HG03280 (cell line): ENCODE results near the gene BMP5.

ENCODE experiments used
- ATAC-seq: cut with Tn5 transposase; IDR thresholded peaks from one replicate; pipeline ENCODE4 v1.9.1; 2021; ENCODE audit warnings: mild to moderate bottlenecking, moderate library complexity; ENCODE audit not compliant: unreplicated experiment

BMP5 gene

DNA sequence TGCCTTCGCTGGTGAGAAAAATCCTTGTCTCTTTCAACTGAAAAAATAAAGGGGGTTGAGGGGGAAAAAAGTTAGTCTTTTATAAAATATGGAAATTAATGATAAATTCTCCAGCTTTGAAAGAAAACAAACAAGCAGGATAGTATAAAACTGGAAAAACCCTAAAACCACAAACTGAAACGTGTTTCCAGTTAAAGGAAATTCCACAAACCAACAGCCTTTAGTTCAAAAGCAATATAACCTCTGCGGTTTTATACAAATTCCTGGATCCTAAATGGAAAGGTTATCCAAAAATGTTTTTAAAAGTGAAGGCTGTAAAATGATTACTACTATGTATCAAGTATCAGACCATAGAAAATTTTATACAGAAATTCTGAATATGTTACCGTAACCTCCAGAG lies 55.6 kb downstream of the BMP5 start:
- ATAC-seq: no peak

DNA sequence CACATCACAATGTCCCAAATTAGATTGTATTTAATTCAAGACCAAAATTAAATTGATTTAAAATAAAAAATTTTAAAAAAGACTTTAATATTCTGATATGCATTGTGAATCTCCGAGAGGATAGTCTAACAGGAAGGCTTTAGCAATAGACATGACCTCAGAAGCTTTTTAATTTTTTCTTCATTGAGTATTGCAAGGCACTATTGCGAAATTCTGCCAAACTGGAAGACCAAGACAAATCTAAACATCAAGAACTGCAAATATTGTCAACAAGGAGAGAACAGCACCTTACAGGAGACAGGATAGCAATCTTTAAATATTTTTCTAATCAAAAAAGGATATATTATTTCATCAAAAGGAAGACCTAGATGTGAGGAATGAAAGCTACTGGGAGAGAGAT lies 56.9 kb downstream of the BMP5 start:
- ATAC-seq: no peak

DNA sequence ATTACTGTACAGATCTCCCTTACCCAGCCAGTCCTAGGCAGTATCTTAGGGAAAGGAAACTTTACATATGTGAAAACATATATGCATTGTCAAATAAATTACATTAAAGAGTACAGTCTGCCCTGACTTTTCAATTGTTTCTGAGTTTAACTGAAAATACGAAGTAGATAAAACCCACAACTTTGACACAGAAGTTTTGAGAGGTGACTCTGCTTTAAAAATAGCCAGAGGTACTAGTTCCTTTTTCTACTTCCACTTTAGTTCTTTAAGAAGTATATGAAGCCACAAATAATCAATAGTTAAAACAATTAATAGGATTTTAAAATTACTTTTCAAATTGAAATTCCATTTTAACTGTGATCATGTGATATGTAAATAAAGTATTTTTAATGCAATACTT lies 62.9 kb downstream of the BMP5 start:
- no peak for ATAC-seq

DNA sequence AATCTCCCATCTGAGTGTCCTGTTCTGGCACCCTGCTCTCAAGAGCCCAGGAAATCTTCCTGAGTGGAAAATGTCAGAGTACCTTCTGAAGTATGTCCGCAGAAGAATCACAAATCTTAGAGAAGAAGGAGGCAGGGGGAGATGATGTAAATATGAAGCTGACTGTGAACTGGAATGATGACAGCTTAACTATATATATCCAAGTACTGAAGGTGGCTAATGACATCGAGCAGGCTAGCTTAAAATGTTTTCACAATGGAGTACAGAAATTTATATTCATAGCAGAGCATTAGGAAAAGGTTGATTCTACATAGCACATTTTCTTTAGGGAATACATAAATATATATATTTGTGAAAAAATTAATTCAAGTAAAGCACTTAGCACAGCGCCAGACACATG lies 64.3 kb downstream of the BMP5 start:
- no peak for ATAC-seq

DNA sequence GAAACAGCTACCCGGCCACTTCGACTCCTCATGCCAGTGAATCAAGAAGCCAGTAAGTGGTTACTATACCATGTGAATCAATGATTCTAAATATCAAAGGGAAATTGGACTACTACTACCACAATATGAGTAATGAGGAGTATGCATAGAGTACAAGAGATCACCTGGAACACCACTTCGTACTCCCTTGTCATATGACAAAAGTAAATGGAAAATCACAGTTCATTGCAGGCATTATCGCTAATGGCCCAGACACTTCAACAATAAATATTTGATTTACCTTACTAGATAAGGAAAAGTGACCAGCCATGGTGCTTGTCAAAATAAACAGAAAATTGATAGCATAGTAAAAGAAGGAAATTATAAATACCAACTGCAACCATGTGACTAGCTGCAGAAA lies 73.1 kb downstream of the BMP5 start:
- ATAC-seq: no peak

DNA sequence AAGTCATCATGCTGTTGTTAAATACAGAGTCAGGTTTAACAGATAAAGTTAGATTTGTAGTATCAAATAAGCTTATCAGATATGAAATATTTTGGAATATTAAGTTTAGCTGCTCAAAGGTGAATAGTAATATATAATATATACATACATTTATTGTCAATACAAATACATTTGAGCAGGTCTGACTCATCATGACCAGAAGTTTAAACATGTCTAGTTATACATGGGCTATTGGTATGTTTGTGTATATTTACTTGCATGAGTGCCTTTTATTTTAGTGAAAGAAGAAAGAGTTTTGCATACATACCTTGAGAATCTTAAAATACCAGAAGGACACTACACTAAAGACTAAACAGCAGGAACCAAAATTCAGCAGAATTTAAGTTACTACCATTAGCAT lies 76.8 kb downstream of the BMP5 start:
- no peak for ATAC-seq

DNA sequence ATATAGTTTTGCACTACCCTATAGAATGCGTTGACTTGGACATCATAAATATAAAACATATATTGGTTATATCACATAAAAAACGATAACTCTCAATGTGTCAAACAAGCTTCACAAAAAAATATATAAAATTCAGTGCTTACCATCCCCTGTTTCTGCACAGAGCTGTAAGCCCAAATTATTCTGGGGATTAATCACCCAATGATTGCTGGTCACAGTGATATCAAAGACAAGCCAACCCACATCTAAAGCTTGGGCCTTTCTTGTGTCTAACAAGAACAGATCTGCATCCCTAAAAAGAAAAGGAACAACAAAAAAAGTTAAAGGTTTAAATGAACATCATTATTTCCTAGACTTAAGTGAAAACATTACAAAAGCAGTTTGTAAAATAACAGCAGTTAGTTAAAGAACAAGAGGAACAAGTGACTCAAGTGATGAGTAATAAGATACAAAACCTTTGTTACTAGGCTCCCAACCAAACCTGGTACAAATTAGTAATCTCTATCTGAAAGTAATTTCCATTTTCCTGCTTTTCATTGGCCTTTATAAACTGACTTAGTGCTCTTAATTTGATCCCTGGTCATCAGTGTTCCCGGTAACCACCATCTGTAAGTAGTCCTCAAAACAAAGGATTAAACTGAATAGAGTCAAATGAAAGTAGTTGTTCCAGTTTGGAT lies 81.1 kb downstream of the BMP5 start:
- ATAC-seq: no peak

DNA sequence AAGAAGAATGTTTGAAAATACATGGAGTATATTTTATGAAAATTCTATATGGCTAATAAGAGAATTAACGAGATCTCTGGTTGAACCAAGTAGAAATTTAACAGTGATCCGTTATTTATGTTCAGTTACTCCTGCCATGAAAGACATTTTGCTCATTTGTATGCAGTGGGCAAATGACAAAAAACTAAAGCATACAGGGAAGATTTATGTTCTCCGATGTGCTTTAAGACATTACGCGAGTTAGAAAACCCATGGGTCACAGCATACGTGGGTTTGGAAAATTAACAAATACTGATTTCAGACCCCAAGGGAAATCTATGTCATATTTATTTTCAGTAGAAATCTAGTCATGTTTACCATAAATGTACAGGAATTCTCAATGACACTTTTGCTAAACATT lies 90.1 kb downstream of the BMP5 start:
- ATAC-seq: no peak

DNA sequence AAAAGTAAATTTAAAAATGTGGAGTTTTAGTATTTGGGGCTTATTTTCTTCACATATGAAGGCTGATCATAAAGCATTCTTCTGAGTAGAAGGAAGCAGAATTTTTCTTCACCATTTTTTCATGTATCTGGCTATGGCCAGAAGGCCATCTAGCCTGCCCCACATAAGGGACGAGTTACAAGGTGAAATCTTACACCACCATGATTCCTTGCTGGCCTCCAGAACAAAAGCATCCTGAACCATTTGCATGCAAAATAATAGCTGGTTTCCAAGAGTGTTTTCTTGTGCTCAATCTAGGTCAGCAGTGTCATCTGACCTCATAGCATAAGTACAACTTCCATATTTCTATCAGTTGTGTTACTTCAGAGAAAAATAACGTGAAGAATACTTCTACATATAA lies 93.1 kb downstream of the BMP5 start:
- ATAC-seq: no peak

DNA sequence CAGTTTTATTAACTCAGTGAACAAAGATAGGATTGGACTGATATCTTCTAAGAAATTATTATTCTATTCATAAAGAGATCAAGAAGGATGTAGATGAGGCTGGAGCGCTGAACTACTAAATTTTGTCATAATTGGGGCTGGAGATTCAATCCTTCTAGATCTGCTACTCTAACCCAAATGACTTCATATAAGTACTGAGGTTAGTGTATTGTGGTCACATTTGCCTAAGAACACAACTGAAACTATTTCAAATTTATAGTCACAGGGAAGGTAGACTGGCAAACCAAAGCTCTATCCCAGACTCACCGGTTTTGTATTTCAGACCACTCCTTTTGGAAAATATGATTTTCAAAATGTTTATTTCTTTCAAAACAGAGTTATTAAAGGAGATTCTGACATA lies 96.7 kb downstream of the BMP5 start:
- no peak for ATAC-seq

DNA sequence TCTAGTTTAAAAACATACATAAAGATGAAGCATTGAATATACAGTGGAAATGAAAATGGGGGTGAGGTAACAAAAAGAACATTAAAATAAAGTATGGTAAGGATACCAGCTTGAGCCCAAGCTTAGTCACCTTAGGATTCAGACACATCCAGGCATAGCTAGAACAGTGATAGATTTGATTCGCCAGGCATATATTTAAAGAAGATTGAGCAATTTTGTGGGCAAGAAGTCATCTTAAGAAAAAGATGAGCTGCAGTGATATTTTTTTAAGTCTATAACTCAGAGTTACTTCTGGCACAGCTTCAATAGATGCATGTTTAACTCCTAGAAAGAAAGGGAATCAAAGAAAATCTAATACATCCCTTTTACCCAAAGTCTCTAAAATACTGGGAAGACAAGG lies 97.9 kb downstream of the BMP5 start:
- ATAC-seq: no peak

DNA sequence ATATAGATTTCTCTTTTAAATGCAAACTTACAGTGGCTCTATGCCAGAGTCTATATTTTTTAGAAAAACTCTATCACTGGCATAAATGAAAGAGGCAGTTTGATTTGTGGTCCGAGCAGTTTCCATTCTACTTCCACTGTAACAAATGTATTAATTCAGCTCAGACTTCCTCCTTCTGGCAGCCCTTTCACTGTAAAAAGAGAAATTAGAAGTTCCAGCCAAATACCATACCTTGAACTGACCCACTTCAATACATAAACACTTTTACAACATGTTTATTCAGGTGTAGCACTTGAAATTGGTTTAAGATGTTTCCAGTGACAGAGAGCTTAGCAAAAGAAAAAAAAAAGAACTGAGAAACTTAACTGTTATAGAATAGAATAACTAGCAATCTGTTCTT lies 99.3 kb downstream of the BMP5 start:
- ATAC-seq: no peak

DNA sequence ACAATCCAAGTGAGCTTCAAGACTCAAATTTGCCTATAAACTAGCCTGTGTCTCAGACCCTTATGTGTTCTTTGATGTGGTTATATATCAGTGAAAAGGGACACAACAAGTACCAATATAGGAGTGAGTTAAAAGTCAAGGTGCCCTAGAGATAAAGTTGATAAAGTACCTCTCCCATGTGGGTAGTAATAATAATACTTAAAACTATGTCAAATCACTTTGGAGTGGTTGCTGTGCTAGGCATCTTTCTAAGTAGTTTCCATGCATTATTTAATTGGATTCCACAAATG lies 100.4 kb downstream of the BMP5 start:
- no peak for ATAC-seq

DNA sequence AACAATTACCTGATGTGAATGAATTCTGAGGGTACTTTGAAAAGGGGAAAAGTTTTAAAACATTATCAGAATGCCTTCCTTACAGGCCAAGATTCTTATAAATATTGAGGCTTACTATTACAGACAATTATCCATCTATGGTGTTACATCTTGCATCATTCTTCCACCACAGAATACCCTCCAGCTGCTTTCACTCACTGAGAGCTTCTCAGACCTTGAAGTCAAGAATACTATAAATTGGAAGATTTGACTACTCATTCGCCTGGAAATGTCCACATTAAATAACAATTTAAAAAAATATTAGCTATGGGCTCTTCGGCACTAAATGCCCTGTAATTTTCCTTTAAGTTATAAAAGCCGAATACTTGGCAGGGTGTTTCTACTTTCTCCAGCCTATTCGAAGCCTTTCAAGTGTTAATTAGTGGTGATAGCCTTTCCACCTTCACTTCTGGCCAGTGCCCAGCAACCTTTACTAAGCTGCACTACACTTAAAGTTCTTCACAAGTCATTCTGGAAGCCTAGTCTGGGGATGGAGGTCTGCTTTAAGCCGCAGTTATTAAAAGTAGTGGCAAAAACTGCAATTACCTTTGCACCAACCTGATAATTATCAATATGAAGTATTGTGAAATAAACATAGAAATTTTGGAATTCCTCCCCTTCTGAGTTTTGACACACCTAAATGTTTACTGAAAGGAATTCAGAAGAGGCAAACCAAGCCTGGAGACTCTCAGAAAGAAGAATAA lies 100.9 kb downstream of the BMP5 start:
- no peak for ATAC-seq

DNA sequence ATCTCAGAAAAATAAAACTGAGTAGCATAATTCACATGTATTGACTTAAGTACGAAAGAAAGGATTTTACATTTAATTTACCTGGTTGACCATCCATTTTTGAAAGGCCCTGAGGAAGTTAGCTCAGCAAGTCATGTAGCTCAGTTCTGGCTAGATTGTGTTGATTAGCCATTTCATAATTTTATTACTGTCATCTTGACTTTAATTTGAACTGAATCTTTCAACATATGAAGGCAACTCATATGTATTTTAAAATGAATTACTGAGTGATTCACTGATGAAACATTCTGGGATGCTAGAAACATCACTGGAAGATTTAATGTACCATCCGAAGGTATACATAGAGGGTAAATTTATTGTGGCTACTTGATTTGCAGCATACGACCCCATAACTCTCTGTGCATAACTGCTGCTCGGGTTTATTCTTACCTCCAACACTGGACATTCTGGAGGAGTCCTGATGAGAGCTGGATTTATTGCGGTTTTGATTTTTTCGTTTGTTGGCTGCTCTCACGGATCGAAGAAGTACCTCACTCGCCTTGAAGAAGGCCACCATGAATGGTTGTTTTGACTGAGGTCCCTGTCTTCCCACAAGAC lies 101.7 kb downstream of the BMP5 start:
- no peak for ATAC-seq

DNA sequence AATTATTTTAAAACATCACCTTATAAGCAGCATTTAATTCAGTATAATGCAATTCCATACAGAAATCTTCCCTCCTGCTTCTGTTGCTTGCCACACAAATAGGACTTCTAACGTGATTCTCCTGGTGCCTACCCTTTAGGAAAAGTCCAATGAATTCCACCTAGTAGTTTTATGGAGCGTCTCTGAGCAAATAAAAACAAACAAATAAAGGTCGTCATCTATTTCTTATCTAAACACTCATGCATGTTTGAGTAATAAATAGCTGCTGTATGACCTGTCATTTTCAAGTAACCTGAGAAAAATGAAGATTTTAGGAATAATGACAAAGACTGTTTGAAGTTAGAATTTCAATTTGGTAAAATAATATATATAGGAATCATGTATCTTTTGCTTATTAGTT lies 102.7 kb downstream of the BMP5 start:
- ATAC-seq: no peak

DNA sequence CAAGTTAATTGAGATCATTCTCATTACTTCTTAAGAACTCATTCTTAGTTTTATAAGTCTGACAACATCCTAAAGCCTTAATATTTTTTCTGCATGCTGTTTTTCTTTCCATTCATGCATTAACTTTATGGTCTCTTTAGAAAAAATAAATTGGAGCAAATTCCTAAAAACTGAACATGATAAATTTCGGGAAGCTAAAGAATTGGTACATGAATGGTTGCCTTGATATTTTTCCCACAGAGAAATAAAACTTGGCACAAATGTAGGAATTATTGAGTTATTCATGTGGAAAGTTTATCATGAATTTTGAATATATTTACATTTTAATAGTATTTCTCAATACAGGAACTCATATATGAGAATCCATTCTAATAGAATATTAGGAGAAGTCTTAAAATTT lies 115.9 kb downstream of the BMP5 start:
- ATAC-seq: no peak

DNA sequence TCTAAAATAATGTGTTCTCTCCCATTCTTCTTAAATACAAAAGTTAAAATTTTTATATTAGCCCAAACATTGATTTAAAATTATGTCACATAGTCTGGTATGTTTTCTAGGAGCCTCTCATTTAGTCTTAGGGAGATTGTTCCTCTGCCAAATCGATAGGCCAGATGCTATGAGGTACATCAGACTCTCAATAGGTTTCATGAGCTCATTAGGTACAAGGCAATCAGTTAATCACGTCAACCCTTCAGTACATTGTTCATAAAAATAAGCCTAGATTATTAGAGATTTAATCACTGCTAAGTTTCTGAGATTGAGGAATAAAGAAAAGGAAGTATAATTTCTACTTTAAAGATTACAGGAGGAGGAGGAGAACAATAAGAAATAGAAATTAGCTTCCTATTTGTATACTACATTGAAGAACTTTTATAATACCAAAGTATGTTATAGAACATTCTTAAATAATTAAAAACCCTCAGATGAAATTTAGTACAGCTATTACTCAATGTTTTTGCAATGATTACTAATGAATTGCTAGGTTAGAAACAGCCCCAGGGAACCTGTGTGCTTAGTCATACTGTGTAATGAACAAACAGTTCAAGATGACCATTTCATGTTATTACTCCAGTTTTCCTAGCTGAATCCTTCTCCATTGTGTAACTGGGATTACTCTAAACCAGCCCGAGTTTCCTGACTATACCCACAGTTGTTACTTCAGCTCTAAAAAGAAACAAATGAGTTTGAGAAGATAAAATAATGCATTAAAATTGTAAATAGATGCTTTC lies 117.0 kb downstream of the BMP5 start:
- ATAC-seq: no peak

DNA sequence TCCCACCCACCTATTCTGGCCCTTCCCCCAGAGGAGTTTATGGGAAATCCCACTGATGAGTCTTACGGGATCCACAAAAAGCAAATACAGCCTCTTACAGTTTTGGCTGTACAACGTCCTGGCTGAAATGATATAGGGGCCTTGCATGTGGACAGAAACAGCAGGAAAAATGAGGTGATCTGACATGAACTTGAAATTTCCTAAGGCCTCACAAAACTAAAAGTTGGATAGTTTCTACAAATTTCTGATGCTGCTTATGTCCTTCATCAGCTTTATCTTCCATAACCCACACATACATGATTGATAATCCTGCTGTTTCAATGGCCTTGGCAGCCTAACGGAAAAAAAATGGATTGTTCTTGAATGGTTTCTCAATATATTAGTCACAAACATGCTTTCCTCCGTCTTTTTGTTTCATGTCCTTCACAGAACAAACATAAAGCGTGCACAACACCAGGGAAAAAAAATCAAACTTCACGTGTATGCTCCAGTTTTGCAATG lies 118.8 kb downstream of the BMP5 start:
- ATAC-seq: no peak

DNA sequence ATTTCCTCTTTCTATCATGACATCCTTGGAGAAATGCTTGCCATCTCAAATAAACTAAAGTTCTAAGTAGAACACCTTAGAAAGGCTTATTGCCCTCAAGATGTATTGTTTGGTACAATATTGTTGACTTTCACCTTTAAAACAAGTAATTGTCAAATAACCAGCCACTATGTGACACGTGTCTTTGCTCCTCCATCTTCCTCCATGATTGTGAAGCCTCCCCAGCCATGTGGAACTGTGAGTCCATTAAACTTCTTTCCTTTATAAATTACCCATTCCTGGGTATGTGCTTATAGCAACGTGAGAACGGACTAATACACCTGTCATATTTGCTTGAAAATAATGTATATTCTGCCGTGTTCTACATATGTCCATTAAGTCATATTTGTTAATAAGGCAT lies 126.5 kb downstream of the BMP5 start:
- no peak for ATAC-seq

DNA sequence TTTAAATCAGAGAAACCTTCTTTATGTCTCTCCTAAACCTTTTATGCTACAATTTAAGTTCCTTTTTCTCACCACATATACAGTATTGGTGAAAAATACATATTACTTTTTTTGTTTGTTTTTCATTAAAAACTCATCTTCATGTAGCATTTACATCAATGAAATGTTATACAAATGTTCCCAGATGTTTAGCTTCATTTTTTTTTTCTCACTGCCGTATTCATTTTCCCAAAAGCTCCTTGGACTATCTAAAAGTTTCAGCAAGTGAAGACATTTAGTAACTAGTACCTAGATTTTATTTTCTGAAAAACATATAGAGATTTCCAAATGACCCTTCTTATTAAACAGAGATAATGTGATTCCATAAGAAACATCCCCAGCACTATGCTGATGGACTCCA lies 128.9 kb downstream of the BMP5 start:
- ATAC-seq: no peak

DNA sequence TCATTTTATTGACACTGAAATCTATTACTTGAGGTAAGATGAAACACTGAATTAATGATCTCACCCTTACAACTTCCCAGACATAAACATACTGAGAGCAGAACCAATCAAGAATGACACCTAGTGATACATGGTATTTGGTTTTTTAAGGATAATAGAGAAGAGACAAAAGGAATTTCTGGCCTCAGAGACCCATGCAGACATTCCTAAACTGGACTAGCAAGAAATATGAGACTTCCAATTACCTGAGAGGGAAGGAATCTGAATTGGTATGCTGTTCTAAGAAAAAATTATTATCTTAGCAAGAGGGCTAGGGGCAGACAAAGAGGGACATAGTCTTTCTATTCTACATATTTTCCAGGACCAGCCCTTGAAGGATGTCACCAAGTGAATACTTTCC lies 141.1 kb downstream of the BMP5 start:
- no peak for ATAC-seq
